DOHH2 (cell line): ENCODE results near the gene GRPEL2.
A peak's percentile ranks its signal among the peaks of the same experiment; 100 is the strongest.

Experiments used
- EZH2phosphoT487 ChIP-seq: fragments of 200-600 bp; sonication (generic); IDR thresholded peaks from 2 replicates; pipeline ENCODE4 v1.6.1; 2017; ENCODE audit warnings: borderline replicate concordance, mild to moderate bottlenecking, antibody characterized with exemption, low read length, moderate library complexity, mixed read lengths
- TF ChIP-seq, protein P1 (sequence below): fragments of 200-600 bp; sonication (generic); IDR thresholded peaks from one replicate; pipeline ENCODE4 v1.5.1; 2014; ENCODE audit warnings: antibody characterized with exemption, mild to moderate bottlenecking, low read depth, low read length; ENCODE audit not compliant: poor library complexity, severe bottlenecking

DNA sequence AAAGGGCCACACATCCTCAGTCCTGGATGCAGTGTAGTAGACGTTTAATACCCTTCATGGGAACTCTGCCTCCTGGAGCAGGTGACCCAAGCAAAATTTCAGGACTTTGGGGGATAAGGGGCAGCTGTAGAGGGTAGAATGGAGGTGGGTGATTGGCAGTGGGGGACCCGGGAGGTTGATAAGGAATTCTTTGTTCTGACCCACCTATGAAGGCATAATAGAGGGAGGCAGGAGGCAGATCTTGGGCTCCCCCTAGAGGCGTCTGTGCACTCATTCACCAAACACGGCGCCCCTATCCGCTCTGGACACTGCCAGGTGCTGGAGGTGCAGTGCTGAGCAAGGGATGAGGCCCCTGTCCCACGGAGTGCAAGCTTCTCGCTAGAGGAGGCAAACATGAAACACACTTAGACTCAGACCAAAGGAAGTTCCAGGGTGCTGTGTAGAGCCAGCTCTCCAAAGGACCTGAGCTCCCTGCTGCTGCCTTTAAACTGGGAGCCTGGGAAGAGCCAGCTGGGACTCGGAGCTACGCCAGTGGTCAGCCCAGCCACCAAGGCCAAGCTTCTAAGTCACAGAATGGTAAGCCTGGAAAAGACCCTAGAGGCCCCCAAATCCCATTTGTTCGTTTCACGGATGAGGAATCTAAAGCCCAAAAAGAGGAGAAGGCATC lies 26.1 kb downstream of the GRPEL2 start:
- TF ChIP-seq, protein P1, sequence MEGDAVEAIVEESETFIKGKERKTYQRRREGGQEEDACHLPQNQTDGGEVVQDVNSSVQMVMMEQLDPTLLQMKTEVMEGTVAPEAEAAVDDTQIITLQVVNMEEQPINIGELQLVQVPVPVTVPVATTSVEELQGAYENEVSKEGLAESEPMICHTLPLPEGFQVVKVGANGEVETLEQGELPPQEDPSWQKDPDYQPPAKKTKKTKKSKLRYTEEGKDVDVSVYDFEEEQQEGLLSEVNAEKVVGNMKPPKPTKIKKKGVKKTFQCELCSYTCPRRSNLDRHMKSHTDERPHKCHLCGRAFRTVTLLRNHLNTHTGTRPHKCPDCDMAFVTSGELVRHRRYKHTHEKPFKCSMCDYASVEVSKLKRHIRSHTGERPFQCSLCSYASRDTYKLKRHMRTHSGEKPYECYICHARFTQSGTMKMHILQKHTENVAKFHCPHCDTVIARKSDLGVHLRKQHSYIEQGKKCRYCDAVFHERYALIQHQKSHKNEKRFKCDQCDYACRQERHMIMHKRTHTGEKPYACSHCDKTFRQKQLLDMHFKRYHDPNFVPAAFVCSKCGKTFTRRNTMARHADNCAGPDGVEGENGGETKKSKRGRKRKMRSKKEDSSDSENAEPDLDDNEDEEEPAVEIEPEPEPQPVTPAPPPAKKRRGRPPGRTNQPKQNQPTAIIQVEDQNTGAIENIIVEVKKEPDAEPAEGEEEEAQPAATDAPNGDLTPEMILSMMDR: peak; percentile 78
- TF ChIP-seq EZH2phosphoT487: no peak
